Skin epidermis (tissue), 12 donors: Measurements from ENCODE around the gene TRMT2B.
A peak's percentile ranks its signal among the peaks of the same experiment; 100 is the strongest.
"Not testable (repeated sequence)": the region's sequence is repeated elsewhere in the genome, so short reads cannot be mapped to it uniquely, and the experiment has no call there.

Experiments
- H3K27ac ChIP-seq, 21 experiments: fragments of 200-600 bp; sonication (generic) in 11 of 21; one replicate each; pipeline ENCODE4 v1.5.0; 2020; ENCODE audit warnings: mild to moderate bottlenecking in 3 of 21, inconsistent platforms in 2 of 21, moderate library complexity in 2 of 21
- H3K4me3 ChIP-seq, 7 experiments: fragments of 200-600 bp; sonication (generic) in 2 of 7; one replicate each; pipeline ENCODE4 v1.5.0; 2020; ENCODE audit warnings: inconsistent platforms in 2 of 7, mild to moderate bottlenecking in 2 of 7, moderate library complexity in 1 of 7

The TRMT2B gene

GRCh38 chrX:101051549-101052302 is at the start of gene TRMT2B:
TSS of gene TRMT2B (minus strand) at chrX:101052111. CDS start at chrX:101042289, 9,822 bp downstream.
- peak within 1 kb of the TSS; percentile 46 to 62 (median 52) for H3K4me3 ChIP-seq

DNA sequence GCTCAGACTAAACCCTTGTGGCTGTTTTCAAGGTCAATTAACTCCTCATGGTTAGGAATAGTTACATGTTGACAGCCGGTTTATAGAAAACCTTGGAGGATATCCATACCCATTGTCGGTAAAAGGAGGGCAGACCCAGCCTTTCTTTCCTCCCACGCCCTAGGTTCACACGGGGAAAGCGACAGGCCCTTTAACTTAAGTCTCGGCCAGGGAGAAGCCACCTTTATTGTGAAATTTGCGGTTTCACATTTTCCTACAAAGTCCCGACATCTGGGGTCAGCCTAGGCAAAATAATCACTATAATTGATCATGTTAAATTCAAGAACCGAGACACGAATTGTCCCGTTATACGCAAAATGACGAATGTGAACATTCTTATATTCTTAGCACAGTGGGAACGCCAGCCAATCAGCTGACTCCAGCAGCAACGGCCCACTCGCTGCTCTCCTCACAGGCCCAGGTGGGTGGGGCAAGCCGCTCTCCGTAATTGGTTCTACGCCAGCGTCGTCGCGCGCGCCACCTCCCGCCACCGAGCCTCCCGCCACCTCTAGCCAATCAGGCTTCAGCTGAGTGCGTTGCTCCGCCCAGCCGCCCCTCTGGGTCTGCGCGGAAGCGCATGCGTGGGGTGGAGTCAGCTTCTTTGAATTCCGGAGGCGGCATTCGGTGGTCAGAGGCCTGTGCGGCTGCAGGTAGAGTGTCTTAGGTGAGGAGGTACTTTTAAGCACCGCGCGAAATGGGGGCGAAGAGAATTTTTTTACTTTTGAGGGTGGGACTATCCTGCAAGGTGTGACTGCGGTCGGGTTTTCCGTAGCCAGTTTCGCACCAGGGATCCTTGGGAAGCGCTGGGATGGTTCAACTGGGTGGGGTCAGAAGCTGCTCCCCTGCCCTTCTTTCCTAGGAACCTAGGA is 45.9 kb upstream of the TRMT2B start, which contains the start of gene CENPI:
CENPI (plus strand) TSS at position 659 of the 908 bp plus-strand sequence. CDS start 2,867 bp downstream, outside the sequence.
- H3K4me3 ChIP-seq: peak within 1 kb of the TSS; percentile 28 to 47 (median 37)
- H3K27ac ChIP-seq: peak within 1 kb of the TSS in 18 of 21 experiments; percentile 24 to 78 (median 54)

More at GRCh38 chrX:101051549-101052302, at the start of gene TRMT2B:
- peak within 1 kb of the TSS in 20 of 21 experiments; percentile 71 to 96 (median 88) for H3K27ac ChIP-seq

DNA sequence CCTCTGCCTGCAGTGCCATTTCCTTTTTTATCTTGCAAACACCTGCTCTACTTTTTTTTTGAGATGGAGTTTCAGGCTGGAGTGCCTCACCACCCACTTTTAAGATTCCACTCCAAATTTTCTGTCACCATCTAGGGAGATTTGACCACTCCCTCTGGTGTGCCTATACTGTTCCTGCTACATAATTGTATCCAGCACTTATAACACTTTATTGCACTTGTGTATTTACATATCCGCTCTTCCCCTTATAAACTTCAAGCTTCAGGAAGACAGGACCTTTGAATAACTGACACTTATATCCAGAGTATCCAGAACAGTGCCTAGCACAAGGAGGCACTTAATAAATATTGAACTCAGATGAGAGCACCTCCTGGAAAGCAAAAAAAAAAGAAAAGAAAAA is 39.9 kb upstream of the TRMT2B start:
- no peak overlapping the region for H3K4me3 ChIP-seq
- H3K27ac ChIP-seq: no peak overlapping the region

DNA sequence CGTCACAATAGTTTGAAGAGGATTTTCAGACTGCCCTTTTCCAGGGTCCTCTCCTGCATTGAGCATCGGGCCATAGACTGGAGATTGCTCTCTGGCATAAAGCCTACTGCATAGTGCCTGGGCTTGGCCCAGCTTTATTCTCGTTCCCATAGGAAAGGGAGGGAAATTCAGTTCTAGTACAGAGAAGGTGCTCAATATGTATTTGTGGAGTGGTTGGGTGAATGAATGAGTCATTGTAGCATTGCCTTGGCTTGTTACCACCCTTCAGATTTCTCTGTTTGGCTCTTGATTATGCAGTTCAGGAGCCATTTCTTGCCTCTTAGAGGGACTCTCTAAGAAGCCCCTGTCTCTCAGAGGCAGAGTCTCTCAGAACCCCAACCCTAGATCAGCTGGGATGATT is 29.3 kb upstream of the TRMT2B start:
- no peak overlapping the region for H3K4me3 ChIP-seq

GRCh38 chrX:101080326-101081124 is 28.6 kb upstream of the TRMT2B start:
- Histone ChIP-seq H3K27ac (no peak overlapping the region), H3K4me3 (no peak overlapping the region)

More for the DNA sequence above, 29.3 kb upstream of the TRMT2B start:
- no peak overlapping the region for H3K27ac ChIP-seq

- Histone ChIP-seq H3K27ac (no peak overlapping the region), H3K4me3 (peak overlapping the region in 1 of 7 experiments; percentile 16)
Observed at GRCh38 chrX:101079736-101080270, 27.9 kb upstream of the TRMT2B start.

- Histone ChIP-seq H3K27ac (no peak within 1 kb of the TSS), H3K4me3 (peak within 1 kb of the TSS in 4 of 7 experiments; percentile 2 to 32 (median 12))
Observed at GRCh38 chrX:101078716-101079598, 27.0 kb upstream of the TRMT2B start, which contains the start of gene TMEM35A. TSS of gene TMEM35A (plus strand) at chrX:101078879. CDS start at chrX:101079003, 124 bp downstream.

- Histone ChIP-seq H3K27ac (no peak overlapping the region), H3K4me3 (no peak overlapping the region)
Observed at GRCh38 chrX:101071582-101071981, 19.7 kb upstream of the TRMT2B start.

DNA sequence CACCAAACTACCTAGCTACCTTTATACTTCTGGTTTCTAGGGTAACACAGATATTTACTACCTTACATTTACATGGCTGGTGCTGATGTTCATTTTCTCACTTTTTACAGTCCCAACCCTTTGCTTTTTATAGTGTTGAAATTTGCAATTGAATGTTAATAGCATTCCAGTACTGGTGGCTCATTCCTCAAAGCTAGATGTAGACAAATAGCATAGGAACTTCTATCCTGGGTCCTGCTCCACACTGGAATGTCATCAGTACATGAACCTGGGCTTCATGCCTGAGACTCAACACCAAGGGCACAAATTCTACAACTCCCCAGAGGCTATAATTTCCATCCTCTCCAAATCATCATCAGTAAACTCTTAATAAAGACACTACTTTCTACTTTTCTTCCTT is 10.3 kb upstream of the TRMT2B start:
- Histone ChIP-seq H3K27ac (no peak overlapping the region), H3K4me3 (no peak overlapping the region)

DNA sequence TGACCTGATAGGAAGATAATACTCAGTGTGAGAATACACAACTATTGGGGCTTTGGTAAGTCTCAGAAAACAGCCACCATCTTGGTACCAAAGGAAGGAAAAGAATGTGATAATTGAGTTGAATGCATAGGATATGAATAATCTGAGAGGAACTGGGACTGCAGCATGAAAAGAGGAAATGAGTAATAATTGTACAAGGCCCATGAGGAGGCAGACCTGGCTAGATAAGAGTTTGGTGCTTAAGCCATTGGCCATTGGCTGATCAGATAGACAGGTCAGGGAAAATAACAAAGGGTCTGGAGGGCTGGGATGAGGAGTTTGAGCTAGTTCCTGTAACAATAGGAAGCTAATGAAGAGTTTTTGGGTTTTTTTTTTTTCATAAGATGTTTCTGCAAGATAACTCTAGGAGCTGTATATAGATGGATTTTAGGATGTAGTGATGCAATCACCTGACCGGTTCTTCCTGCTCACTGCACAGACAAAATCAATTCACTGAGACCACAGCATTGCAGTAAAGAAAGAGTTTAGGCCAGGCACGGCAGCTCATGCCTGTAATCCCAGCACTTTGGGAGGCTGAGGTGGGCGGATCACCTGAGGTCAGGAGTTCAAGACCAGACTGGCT is 5.3 kb upstream of the TRMT2B start:
- no peak overlapping the region for H3K27ac ChIP-seq

GRCh38 chrX:101056551-101056950 is 4.6 kb upstream of the TRMT2B start:
- H3K27ac ChIP-seq, H3K4me3 ChIP-seq: not testable (repeated sequence)

More for the DNA sequence above, 5.3 kb upstream of the TRMT2B start:
- no peak overlapping the region for H3K4me3 ChIP-seq

- peak overlapping the region; percentile 46 to 62 (median 52) for H3K4me3 ChIP-seq
- H3K27ac ChIP-seq: peak overlapping the region in 20 of 21 experiments; percentile 71 to 96 (median 88)
Observed at GRCh38 chrX:101051153-101051548, 760 bp downstream of the TRMT2B start.

- H3K4me3 ChIP-seq: no peak overlapping the region
- H3K27ac ChIP-seq: no peak overlapping the region
Observed at GRCh38 chrX:101040197-101040596, 11.7 kb downstream of the TRMT2B start.

- Histone ChIP-seq H3K27ac (no peak overlapping the region), H3K4me3 (no peak overlapping the region)
Observed at GRCh38 chrX:101037231-101037630, 14.7 kb downstream of the TRMT2B start.

GRCh38 chrX:101029665-101030064 is 22.2 kb downstream of the TRMT2B start:
- no peak overlapping the region for H3K27ac ChIP-seq
- H3K4me3 ChIP-seq: no peak overlapping the region

- H3K27ac ChIP-seq: no peak overlapping the region
- H3K4me3 ChIP-seq: no peak overlapping the region
Observed at GRCh38 chrX:101028562-101028961, 23.3 kb downstream of the TRMT2B start.

DNA sequence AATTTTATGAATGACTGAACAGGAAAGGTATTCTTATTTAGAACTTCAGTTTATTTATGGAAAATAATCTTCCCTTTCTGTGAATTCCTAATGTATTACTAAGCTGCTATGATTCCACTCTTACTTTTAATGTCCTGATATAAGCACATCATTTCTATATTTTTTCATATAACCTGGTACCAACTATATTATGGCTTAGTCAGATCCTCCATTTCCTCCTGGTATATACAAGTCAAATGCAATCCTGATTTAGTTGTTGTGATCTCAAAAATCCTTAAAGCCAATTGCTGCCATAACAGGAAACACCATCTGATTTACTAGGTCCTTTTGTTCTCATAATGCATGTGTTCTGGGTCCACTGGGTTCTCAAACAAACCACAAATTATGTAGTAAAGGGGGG is 26.8 kb downstream of the TRMT2B start:
- H3K4me3 ChIP-seq: no peak overlapping the region

DNA sequence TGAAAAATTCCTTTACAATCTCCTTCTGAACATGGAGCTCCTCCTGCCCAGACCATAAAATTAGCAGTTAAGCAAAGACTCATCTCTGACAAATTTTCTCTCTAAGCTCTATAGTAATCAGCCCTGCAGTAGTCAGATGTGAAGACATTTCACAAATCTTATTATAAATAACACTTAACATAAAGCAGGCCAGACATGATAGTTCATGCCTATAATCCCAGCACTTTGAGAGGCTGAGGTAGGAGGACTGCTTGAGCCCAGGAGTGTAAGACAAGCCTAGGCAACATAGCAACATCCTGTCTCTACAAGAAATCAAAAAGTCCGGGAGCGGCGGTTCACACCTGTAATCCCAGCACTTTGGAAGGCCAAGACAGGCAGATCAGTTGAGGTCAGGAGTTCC is 29.9 kb downstream of the TRMT2B start:
- no peak overlapping the region for H3K4me3 ChIP-seq
- no peak overlapping the region for H3K27ac ChIP-seq

More for the DNA sequence above, 26.8 kb downstream of the TRMT2B start:
- H3K27ac ChIP-seq: no peak overlapping the region
